Measurements from ENCODE around the gene RASSF5. TPM values are rescaled to one million over a fixed set of nuclear protein-coding genes. Genes with fewer than 3 reads are reported as not detected.

The RASSF5 gene
- total and polyA plus RNA-seq, 9 of the 15 experiments (the other 6 are each of a cell fraction or from before 2014, with no cell fraction given) = 6.1 to 41.0 (median 25.2) TPM

GRCh38 chr1:206555473-206555935 lies 48.2 kb downstream of the RASSF5 start (continued):
- TF ChIP-seq CHD1 (IDR thresholded peaks at IDR 0.05; ENCODE audit: low read length) = no peak
- TF ChIP-seq PTRF (tag; IDR thresholded peaks at IDR 0.05) = no peak
- peak in 1 of 2 experiments; percentile 71; a peak in 2 of 4 replicates for TF ChIP-seq RCOR1 (IDR thresholded peaks at IDR 0.05; ENCODE audit: borderline replicate concordance in 1 of 2, low read depth in 2 of 2, low read length in 2 of 2)
- TF ChIP-seq ETV1 (tag; conservative IDR thresholded peaks at IDR 0.05; ENCODE audit: low read depth) = 0 out of 2 replicates have a peak, but pooled peaks have one; percentile 25
- TF ChIP-seq USF2 (CRISPR knock-in tag; IDR thresholded peaks at IDR 0.05) = no peak
- peak; percentile 59; the same call in 1 of the 2 replicates for TF ChIP-seq SMAD3 (CRISPR knock-in tag; conservative IDR thresholded peaks at IDR 0.05)
- peak; percentile 79 for TF ChIP-seq SMAD4 (CRISPR knock-in tag; conservative IDR thresholded peaks at IDR 0.05)
- TF ChIP-seq ZNF766 (CRISPR knock-in tag; conservative IDR thresholded peaks at IDR 0.05) = peak; percentile 82
- TF ChIP-seq, protein P1, sequence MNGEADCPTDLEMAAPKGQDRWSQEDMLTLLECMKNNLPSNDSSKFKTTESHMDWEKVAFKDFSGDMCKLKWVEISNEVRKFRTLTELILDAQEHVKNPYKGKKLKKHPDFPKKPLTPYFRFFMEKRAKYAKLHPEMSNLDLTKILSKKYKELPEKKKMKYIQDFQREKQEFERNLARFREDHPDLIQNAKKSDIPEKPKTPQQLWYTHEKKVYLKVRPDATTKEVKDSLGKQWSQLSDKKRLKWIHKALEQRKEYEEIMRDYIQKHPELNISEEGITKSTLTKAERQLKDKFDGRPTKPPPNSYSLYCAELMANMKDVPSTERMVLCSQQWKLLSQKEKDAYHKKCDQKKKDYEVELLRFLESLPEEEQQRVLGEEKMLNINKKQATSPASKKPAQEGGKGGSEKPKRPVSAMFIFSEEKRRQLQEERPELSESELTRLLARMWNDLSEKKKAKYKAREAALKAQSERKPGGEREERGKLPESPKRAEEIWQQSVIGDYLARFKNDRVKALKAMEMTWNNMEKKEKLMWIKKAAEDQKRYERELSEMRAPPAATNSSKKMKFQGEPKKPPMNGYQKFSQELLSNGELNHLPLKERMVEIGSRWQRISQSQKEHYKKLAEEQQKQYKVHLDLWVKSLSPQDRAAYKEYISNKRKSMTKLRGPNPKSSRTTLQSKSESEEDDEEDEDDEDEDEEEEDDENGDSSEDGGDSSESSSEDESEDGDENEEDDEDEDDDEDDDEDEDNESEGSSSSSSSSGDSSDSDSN (IDR thresholded peaks at IDR 0.05; ENCODE audit: borderline replicate concordance in 1 of 2, low read depth in 2 of 2, low read length in 2 of 2) = peak; percentile 58 to 94; a peak in 3 of 4 replicates
- 0 out of 2 replicates have a peak, but pooled peaks have one; percentile 66 for TF ChIP-seq MYNN (IDR thresholded peaks at IDR 0.05)
- no peak for TF ChIP-seq MYNN (CRISPR knock-in tag; IDR thresholded peaks at IDR 0.05)
- TF ChIP-seq DPF2 (IDR thresholded peaks at IDR 0.05) = peak; percentile 37
- TF ChIP-seq RBBP5 (IDR thresholded peaks at IDR 0.05; ENCODE audit: borderline replicate concordance, insufficient read depth, low read length, poor library complexity, severe bottlenecking) = peak; percentile 66
- no peak for TF ChIP-seq SIX5 (IDR thresholded peaks at IDR 0.05; ENCODE audit: borderline replicate concordance in 1 of 2, insufficient read depth in 1 of 2, low read depth in 1 of 2, low read length in 2 of 2)
- 0 out of 2 replicates have a peak, but pooled peaks have one; percentile 74 for TF ChIP-seq E2F3 (CRISPR knock-in tag; IDR thresholded peaks at IDR 0.05)
- TF ChIP-seq CXXC5 (CRISPR knock-in tag; IDR thresholded peaks at IDR 0.05) = peak; percentile 65
- TF ChIP-seq TEAD1 (CRISPR knock-in tag; IDR thresholded peaks at IDR 0.05) = no peak
- peak; percentile 73; the same call in 1 of the 2 replicates for TF ChIP-seq ZNF589 (CRISPR knock-in tag; IDR thresholded peaks at IDR 0.05; ENCODE audit: low read depth)
- TF ChIP-seq MEIS2 (IDR thresholded peaks at IDR 0.05; ENCODE audit: partially characterized antibody) = peak; percentile 61
- TF ChIP-seq GATAD2A (IDR thresholded peaks at IDR 0.05) = peak; percentile 16; the same call in 1 of the 2 replicates
- TF ChIP-seq HMGN3 (IDR thresholded peaks at IDR 0.05; ENCODE audit: borderline replicate concordance, extremely low read depth, insufficient read length, low read depth, low read length) = peak; percentile 31
- TF ChIP-seq ZNF395 (CRISPR knock-in tag; IDR thresholded peaks at IDR 0.05) = 0 out of 2 replicates have a peak, but pooled peaks have one; percentile 56
- no peak for TF ChIP-seq TCF7L2 (IDR thresholded peaks at IDR 0.05; ENCODE audit: low read depth, low read length)
- TF ChIP-seq FOXJ2 (tag; IDR thresholded peaks at IDR 0.05) = no peak
- no peak for TF ChIP-seq SOX6 (IDR thresholded peaks at IDR 0.05)

Data from K562 (cell line).